GM10248 (cell line): ENCODE data around the gene ZNF365.
A peak's percentile ranks its signal among the peaks of the same experiment; 100 is the strongest.

Source experiments
- CTCF ChIA-PET: fragments of 300-600 bp; sonication (Branson Sonifier 250); formaldehyde crosslinking; extraction: SDS; loops from one replicate; lab custom pipeline; 2021; ENCODE audit warnings: antibody characterized with exemption; lab: Yijun Ruan, JAX
- POLR2A ChIA-PET: fragments of 350-650 bp; sonication (Branson Sonifier 250); formaldehyde crosslinking; extraction: SDS; loops from one replicate; lab custom pipeline; 2020; ENCODE audit warnings: antibody characterized with exemption; lab: Yijun Ruan, JAX
- DNase-seq: peaks from one replicate; pipeline ENCODE4 v3.0.0; 2012; ENCODE audit errors: extremely low spot score
- CTCF ChIP-seq: IDR thresholded peaks from 2 replicates; pipeline ENCODE4 v1.5.1; 2012; ENCODE audit warnings: mild to moderate bottlenecking, low read depth; ENCODE audit errors: extremely low read depth, missing control alignments, control extremely low read depth

ZNF365 gene

GRCh38 chr10:62424026-62424425 lies 49.9 kb downstream of the ZNF365 start:
- no peak for DNase-seq
- CTCF ChIA-PET: interaction anchor here (0.9 to 1.7 kb wide), 3 partner anchors 13 to 15 kb away, joined by 3 to 7 read pairs (median 4); no protein-coding TSS in a partner anchor
- TF ChIP-seq CTCF: no peak
- POLR2A ChIA-PET: no interaction called here

- DNase-seq: no peak
- ChIA-PET POLR2A (no interaction called here), CTCF (interaction anchor here (1.0 kb wide), 2 partner anchors 12 to 714 kb away, joined by 3 to 4 read pairs; no protein-coding TSS in a partner anchor)
- no peak for TF ChIP-seq CTCF
These were observed 51.9 kb downstream of the ZNF365 start for GRCh38 chr10:62426086-62426485.

GRCh38 chr10:62426600-62426999 lies 52.4 kb downstream of the ZNF365 start:
- CTCF ChIA-PET: interaction anchor here (1.0 kb wide), 2 partner anchors 11 to 714 kb away, joined by 3 to 4 read pairs; no protein-coding TSS in a partner anchor
- POLR2A ChIA-PET: no interaction called here
- no peak for DNase-seq
- no peak for TF ChIP-seq CTCF

- CTCF ChIA-PET: interaction anchor here (1.0 kb wide), 1 partner anchor 12 kb away, joined by 3 read pairs; no protein-coding TSS in a partner anchor
These were observed 56.7 kb downstream of the ZNF365 start for GRCh38 chr10:62430881-62431280.

GRCh38 chr10:62433181-62433692 lies 59.1 kb downstream of the ZNF365 start:
- DNase-seq: peak; percentile 33
- ChIA-PET POLR2A (no interaction called here), CTCF (interaction anchor here (0.8 to 1.3 kb wide), 4 partner anchors 9 to 734 kb away, joined by 3 to 5 read pairs (median 4); no protein-coding TSS in a partner anchor)
- no peak for TF ChIP-seq CTCF

More at GRCh38 chr10:62430881-62431280, 56.7 kb downstream of the ZNF365 start:
- TF ChIP-seq CTCF: no peak
- DNase-seq: no peak
- POLR2A ChIA-PET: no interaction called here

- ChIA-PET POLR2A (no interaction called here), CTCF (interaction anchor here (0.8 to 1.3 kb wide), 5 partner anchors 8 to 733 kb away, joined by 3 to 5 read pairs (median 3); no protein-coding TSS in a partner anchor)
- TF ChIP-seq CTCF: no peak
- DNase-seq: no peak
These were observed 59.7 kb downstream of the ZNF365 start for GRCh38 chr10:62433901-62434300.
